ENCODE data around the gene ZNF777. TPM values are rescaled to one million over a fixed set of nuclear protein-coding genes. Genes with fewer than 3 reads are reported as not detected.

The ZNF777 gene
- total and polyA plus RNA-seq, 2 of the 4 experiments (the other 2 are of a cell fraction): 3.2 to 6.5 TPM

DNA sequence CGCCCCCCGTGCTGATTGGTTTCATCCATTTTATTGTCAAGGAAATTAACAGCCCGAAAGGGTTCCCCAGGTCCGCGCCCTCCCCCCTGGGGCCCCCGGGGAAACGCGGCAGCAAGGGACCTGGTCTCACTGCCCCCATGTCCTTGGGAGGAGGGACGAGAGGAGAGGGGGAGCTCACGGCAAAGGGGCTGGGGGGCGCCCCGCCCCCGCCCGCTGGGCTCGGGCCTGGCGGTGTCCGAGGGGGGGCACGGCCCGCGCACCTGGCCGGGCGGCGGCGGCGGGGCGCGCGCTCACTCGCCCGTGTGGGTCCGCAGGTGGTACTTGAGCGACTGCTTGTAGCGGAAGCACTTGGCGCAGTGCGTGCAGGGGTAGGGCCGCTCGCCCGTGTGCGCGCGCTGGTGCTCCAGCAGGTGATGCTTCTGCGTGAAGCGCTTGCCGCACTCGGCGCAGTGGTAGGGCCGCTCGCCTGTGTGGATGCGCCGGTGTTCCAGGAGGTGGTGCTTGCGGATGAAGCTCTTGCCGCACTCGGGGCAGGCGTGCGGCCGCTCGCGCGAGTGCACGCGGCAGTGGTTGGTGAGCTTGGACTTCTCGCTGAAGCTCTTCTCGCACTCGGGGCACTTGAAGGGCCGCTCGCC lies 29.3 kb downstream of the ZNF777 start:
- H3K36me3 ChIP-seq (ENCODE audit: control insufficient read depth, insufficient read depth, low read length): peaks cover 39% of the 10 kb centered on the region
- CTCF ChIA-PET: no interaction called here
- no peak overlapping the region for H3K18ac ChIP-seq (ENCODE audit: low read depth, low read length)
- H2AK5ac ChIP-seq (ENCODE audit: low read depth, low read length): no peak overlapping the region
- H4K8ac ChIP-seq (ENCODE audit: low read depth in 2 of 2, low read length in 2 of 2): no peak overlapping the region
- no peak overlapping the region for H2BK120ac ChIP-seq (ENCODE audit: low read depth, low read length)
- H3K4me2 ChIP-seq (ENCODE audit: low read depth, low read length): no peak overlapping the region
- no peak overlapping the region for H3K27ac ChIP-seq (ENCODE audit: insufficient read depth, low read length)
- H2BK15ac ChIP-seq (ENCODE audit: low read depth, low read length): no peak overlapping the region
- DNase-seq (no peak), ATAC-seq (ENCODE audit: low read depth) (no peak)
- no peak overlapping the region for H3K4ac ChIP-seq (ENCODE audit: low read depth, low read length)
- no peak overlapping the region for H3K56ac ChIP-seq (ENCODE audit: extremely low read depth, insufficient read depth, low read length)
- no peaks in the 10 kb centered on the region for H3K9me3 ChIP-seq (ENCODE audit: control insufficient read depth, insufficient read depth, low read length)
- H2AFZ ChIP-seq (replicated peaks; ENCODE audit: low read length, poor library complexity): no peak overlapping the region
- intact Hi-C loops (cut with micrococcal nuclease) (no loop called here), in situ Hi-C loops (cut with MboI; ENCODE audit: low sequenced_read_pairs) (no loop called here), dilution Hi-C loops (cut with HindIII; ENCODE audit: low sequenced_read_pairs, unreplicated experiment) (no loop called here)
- H3K27me3 ChIP-seq (ENCODE audit: control insufficient read depth, insufficient read depth, low read length): no peaks in the 10 kb centered on the region
- H2BK20ac ChIP-seq (ENCODE audit: low read depth, low read length): no peak overlapping the region
- POLR2A ChIA-PET (ENCODE audit: unreplicated experiment): no interaction called here
- no peaks in the 10 kb centered on the region for H4K20me1 ChIP-seq (ENCODE audit: insufficient read depth, low read length)
- 98% methylated on average over 44 of the region's 66 CpGs; no CpG with 5 or more reads in 1 of the 2 experiments for WGBS, 2 experiments (ENCODE audit: extremely low coverage in 2 of 2, insufficient read length in 1 of 2)
- H3K23ac ChIP-seq (ENCODE audit: low read depth, low read length): no peak overlapping the region
- TF ChIP-seq MAZ (IDR thresholded peaks at IDR 0.05; ENCODE audit: borderline replicate concordance, low read depth, low read length): no peak
- no peak for TF ChIP-seq POLR2A (IDR thresholded peaks at IDR 0.05; ENCODE audit: low read depth, low read length)
- no peak for TF ChIP-seq SMC3 (IDR thresholded peaks at IDR 0.05; ENCODE audit: low read depth, low read length)
- TF ChIP-seq FOS (IDR thresholded peaks at IDR 0.05; ENCODE audit: low read depth, low read length): no peak
- TF ChIP-seq MAFK (IDR thresholded peaks at IDR 0.05; ENCODE audit: low read depth, low read length): no peak
- TF ChIP-seq, protein P1, sequence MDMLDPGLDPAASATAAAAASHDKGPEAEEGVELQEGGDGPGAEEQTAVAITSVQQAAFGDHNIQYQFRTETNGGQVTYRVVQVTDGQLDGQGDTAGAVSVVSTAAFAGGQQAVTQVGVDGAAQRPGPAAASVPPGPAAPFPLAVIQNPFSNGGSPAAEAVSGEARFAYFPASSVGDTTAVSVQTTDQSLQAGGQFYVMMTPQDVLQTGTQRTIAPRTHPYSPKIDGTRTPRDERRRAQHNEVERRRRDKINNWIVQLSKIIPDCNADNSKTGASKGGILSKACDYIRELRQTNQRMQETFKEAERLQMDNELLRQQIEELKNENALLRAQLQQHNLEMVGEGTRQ (IDR thresholded peaks at IDR 0.05; ENCODE audit: low read depth, low read length): no peak
- no peak for TF ChIP-seq ELK1 (IDR thresholded peaks at IDR 0.05; ENCODE audit: borderline replicate concordance, low read depth, low read length)
- TF ChIP-seq BHLHE40 (IDR thresholded peaks at IDR 0.05; ENCODE audit: low read depth, low read length): no peak
- TF ChIP-seq CHD1 (IDR thresholded peaks at IDR 0.05; ENCODE audit: low read depth, low read length): no peak
- no peak for TF ChIP-seq CEBPB (IDR thresholded peaks at IDR 0.05; ENCODE audit: low read depth, low read length)
- no peak for TF ChIP-seq CTCF (conservative IDR thresholded peaks at IDR 0.05; ENCODE audit: low read depth, low read length)
- TF ChIP-seq RCOR1 (IDR thresholded peaks at IDR 0.05; ENCODE audit: insufficient replicate concordance, low read length): no peak
- no peak overlapping the region for H2AK9ac ChIP-seq (replicated peaks; ENCODE audit: low read depth, low read length, poor library complexity)
- no peak overlapping the region for H4K91ac ChIP-seq (ENCODE audit: insufficient read depth, low read depth, low read length)
- no peak overlapping the region for H4K5ac ChIP-seq (ENCODE audit: low read depth, low read length)
- H3K4me3 ChIP-seq (ENCODE audit: insufficient read depth, low read depth, low read length): no peak overlapping the region
- H3K79me1 ChIP-seq (ENCODE audit: low read depth in 1 of 2, low read length in 2 of 2): peaks cover 0 to 4% of the 10 kb centered on the region in 2 experiments; a peak in 3 of 4 replicates
- H2BK5ac ChIP-seq (ENCODE audit: low read depth, low read length, poor library complexity, severe bottlenecking): no peak overlapping the region
- H3K9me1 ChIP-seq (ENCODE audit: insufficient read depth, low read length): no peaks in the 10 kb centered on the region
- no TSS peak for BruUV-seq (replicated peaks)
- H3K4me1 ChIP-seq (ENCODE audit: control insufficient read depth, insufficient read depth, low read length): no peaks in the 10 kb centered on the region
- no peak overlapping the region for H3K14ac ChIP-seq (replicated peaks; ENCODE audit: low read depth, low read length)
- H3K9ac ChIP-seq (ENCODE audit: low read depth, low read length): no peak overlapping the region

Measured in IMR-90 (cell line).